Mucosa of descending colon (tissue), 3 donors: ENCODE measurements around the gene NRP2. TPM values are rescaled to one million over a fixed set of nuclear protein-coding genes. Genes with fewer than 3 reads are reported as not detected.

Source experiments
- ATAC-seq: fragments of 200-7000 bp; cut with Tn5 transposase; one replicate; pipeline ENCODE4 v1.9.1; 2020; ENCODE audit warnings: mild to moderate bottlenecking, moderate library complexity
- DNase-seq, 3 donors: peaks; one replicate each; pipeline ENCODE4 v3.0.0-alpha.2; 2020
- H3K36me3 ChIP-seq: fragments of 200-600 bp; one replicate; pipeline ENCODE4 v1.8.0; 2021; ENCODE audit warnings: low read depth, mild to moderate bottlenecking
- H3K4me1 ChIP-seq: fragments of 200-600 bp; one replicate; pipeline ENCODE4 v1.8.0; 2021; ENCODE audit warnings: low read depth, mild to moderate bottlenecking
- H3K4me3 ChIP-seq: fragments of 200-600 bp; one replicate; pipeline ENCODE4 v1.8.0; 2021; ENCODE audit warnings: mild to moderate bottlenecking
- H3K9me3 ChIP-seq: fragments of 200-600 bp; one replicate; pipeline ENCODE4 v1.8.0; 2021; ENCODE audit warnings: mild to moderate bottlenecking
- intact Hi-C, 2 donors: fragments of 100-400 bp; cut with DNase I in 1 of 2; cut with micrococcal nuclease in 1 of 2; formaldehyde crosslinking; loops; one replicate each; pipeline versions ENCODE4 v1.11.0 to v1.11.1; 2022; cut with DNase I, micrococcal nuclease
- total RNA-seq, 3 donors: library from RNA; stranded (reverse); fragmentation: NEBNext Ultra II Directional in 2 of 3; extraction: Animal tissue kit (Norgen Biotek cat#: 25700) in 2 of 3; gene quantifications; one replicate each; pipeline versions ENCODE4 v1.2.1 to v1.2.4, GENCODE V29; 2021 to 2023
- TF ChIP-seq, protein P1 (sequence below): fragments of 200-600 bp; IDR thresholded peaks from one replicate; pipeline ENCODE4 v1.8.0; 2022; ENCODE audit warnings: antibody characterized with exemption, mild to moderate bottlenecking
- donor health status: DM: no; HTN: no; CAD: no; lungs with moderate emphysema.
- donor health status: DM: no; HTN: no; CAD: no.
- donor health status: DM: no; HTN: yes; CAD: no.

NRP2 gene
- total RNA-seq, 3 donors from 2014 or later, result 12.3 to 300 (median 19.2) TPM

DNA sequence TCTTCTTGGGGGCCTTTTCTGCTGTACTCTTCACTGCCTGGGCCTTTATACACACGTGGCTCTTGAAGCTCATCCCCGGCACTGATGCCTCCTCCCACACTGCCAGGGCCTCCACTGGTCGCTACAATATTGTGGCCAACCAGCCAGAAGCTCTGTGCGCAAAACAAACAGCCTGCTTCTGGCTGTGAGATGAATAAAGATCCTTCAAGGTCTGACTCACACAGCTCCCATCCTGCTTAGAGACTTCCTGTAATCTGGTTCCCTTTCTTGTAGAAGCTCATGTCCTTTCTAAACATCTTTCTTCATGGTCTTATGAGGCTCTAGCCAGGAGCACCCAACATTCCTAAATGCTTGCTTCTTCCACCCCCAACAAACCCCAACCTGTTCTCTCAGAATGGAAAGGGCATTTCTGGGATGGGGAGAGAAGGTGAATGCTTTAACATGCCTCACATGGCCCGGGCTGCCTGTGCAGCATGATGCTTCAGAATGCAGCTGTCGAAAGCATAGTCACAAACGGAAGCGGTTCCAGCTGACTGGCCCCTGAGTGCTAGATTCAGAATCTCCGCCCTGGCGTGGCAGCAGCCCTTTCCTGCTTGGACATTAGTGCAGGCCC is 24.6 kb downstream of the NRP2 start:
- no peaks in the 10 kb centered on the region for H3K4me1 ChIP-seq
- no peaks in the 10 kb centered on the region for H3K9me3 ChIP-seq
- DNase-seq (peak in 2 of 3 donors; percentile 50 to 75), ATAC-seq (peak; percentile 83)
- no peaks in the 10 kb centered on the region for H3K36me3 ChIP-seq
- TF ChIP-seq, protein P1, sequence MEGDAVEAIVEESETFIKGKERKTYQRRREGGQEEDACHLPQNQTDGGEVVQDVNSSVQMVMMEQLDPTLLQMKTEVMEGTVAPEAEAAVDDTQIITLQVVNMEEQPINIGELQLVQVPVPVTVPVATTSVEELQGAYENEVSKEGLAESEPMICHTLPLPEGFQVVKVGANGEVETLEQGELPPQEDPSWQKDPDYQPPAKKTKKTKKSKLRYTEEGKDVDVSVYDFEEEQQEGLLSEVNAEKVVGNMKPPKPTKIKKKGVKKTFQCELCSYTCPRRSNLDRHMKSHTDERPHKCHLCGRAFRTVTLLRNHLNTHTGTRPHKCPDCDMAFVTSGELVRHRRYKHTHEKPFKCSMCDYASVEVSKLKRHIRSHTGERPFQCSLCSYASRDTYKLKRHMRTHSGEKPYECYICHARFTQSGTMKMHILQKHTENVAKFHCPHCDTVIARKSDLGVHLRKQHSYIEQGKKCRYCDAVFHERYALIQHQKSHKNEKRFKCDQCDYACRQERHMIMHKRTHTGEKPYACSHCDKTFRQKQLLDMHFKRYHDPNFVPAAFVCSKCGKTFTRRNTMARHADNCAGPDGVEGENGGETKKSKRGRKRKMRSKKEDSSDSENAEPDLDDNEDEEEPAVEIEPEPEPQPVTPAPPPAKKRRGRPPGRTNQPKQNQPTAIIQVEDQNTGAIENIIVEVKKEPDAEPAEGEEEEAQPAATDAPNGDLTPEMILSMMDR, result no peak
- intact Hi-C loops, result no loop called here
- no peak overlapping the region for H3K4me3 ChIP-seq

DNA sequence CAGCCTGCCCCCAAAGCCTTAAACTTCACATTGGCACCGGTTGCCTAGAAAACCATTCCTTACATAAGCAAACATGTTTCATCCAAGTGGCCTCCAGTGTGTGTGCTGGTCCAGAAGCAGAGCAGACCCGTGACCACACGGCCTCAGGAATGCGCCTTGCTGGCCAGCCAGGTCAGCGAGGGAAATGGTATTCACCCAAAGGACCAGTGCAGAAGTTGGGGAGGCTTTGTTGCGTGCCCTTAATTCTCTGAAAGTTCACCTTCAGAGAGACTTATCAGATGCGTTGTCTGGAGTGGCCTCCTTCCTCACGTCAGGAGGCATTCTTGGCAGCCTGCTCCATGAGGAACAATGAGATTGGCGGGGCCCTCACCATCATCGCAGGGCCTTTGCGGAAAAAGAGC is 25.9 kb downstream of the NRP2 start:
- TF ChIP-seq, protein P1, result no peak
- no peaks in the 10 kb centered on the region for H3K4me1 ChIP-seq
- H3K9me3 ChIP-seq, result no peaks in the 10 kb centered on the region
- H3K36me3 ChIP-seq, result no peaks in the 10 kb centered on the region
- no peak for ATAC-seq
- no peak for DNase-seq
- intact Hi-C loops, result no loop called here
- H3K4me3 ChIP-seq, result no peak overlapping the region

DNA sequence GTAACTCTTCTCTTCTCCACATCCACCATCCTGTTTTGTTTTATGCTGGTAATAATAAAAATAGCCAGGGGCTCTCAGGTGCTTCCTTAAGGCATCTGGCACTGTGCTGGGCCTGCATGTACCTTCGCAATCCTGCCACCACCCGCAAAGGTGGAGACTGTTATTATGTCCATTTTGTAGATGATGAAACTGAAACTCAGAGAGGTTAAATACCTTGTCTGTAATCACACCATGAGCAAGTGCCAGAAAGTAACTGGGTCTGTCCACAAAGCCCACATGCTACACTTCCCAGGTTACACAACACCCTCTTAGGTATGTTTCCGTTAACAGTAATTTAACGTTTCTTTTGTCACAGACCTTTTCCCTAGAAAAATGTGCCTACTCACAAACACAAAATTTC is 27.0 kb downstream of the NRP2 start:
- no peaks in the 10 kb centered on the region for H3K4me1 ChIP-seq

DNA sequence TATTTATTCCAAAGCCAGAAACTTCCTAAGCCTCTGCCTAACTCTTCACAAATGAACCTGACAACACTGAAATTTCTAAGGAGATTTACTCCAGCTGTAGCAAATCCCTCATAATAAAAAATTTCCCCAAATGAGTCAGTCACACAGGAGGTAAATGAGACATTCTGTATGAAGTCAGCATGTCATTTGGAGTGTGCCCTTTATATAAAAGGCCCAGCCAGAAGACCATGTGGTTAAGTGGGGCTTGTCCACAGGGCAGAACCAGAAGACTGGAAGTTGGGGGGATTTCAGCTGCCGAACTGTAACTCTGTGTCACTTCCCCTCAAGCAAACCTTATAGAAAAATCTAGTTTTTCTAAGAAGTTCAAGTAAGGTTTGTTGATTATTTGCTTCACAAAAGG is 30.2 kb downstream of the NRP2 start:
- intact Hi-C loops, result no loop called here
- H3K36me3 ChIP-seq, result no peaks in the 10 kb centered on the region
- H3K4me1 ChIP-seq, result no peaks in the 10 kb centered on the region
- DNase-seq, result no peak
- TF ChIP-seq, protein P1, result no peak
- H3K9me3 ChIP-seq, result no peaks in the 10 kb centered on the region
- ATAC-seq, result peak; percentile 17
- no peak overlapping the region for H3K4me3 ChIP-seq

More for the DNA sequence above, 27.0 kb downstream of the NRP2 start:
- TF ChIP-seq, protein P1, result no peak
- intact Hi-C loops, result no loop called here
- ATAC-seq (no peak), DNase-seq (no peak)
- no peak overlapping the region for H3K4me3 ChIP-seq
- H3K36me3 ChIP-seq, result no peaks in the 10 kb centered on the region
- no peaks in the 10 kb centered on the region for H3K9me3 ChIP-seq

DNA sequence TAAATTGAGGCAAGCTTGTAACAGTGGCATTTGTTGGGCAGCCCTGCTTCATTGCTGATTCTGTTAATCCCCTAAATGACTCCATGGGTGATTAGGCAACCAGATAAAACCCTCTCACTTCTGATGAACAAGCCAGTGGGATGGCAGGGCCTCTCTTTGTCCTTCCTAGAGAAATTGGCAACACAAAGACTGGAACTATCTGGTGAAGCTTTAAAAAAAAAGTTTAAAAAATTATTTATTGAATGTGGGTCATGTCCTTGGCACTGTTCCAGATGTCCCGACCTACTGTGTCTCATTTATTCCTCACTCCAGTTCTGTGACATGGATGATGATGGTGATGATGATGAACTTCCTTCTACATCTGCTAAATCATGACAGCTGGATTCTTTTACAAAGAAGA is 30.8 kb downstream of the NRP2 start:
- TF ChIP-seq, protein P1, result no peak
- ATAC-seq (no peak), DNase-seq (no peak)
- Histone ChIP-seq H3K4me1 (no peaks in the 10 kb centered on the region), H3K4me3 (no peak overlapping the region), H3K36me3 (no peaks in the 10 kb centered on the region), H3K9me3 (no peaks in the 10 kb centered on the region)
- intact Hi-C loops, result no loop called here
